ENCODE measurements around the gene CLIC5.

The CLIC5 gene

GRCh38 chr6:46025573-46025972 is 9.9 kb upstream of the CLIC5 start:
- in situ Hi-C loops (cut with MboI; ENCODE audit: low pct_unique_long_range_greater_than_20kb, low sequenced_read_pairs, unreplicated experiment), result no loop called here

GRCh38 chr6:46024124-46024769 is 8.6 kb upstream of the CLIC5 start:
- DNase-seq (ENCODE audit: low spot score), result no peak
- no peak for TF ChIP-seq CTCF (IDR thresholded peaks at IDR 0.05; ENCODE audit: extremely low read depth, insufficient read depth, missing control alignments)
- in situ Hi-C loops (cut with MboI; ENCODE audit: low pct_unique_long_range_greater_than_20kb, low sequenced_read_pairs, unreplicated experiment), result no loop called here

More at GRCh38 chr6:46025573-46025972, 9.9 kb upstream of the CLIC5 start:
- TF ChIP-seq CTCF (IDR thresholded peaks at IDR 0.05; ENCODE audit: extremely low read depth, insufficient read depth, missing control alignments), result no peak
- no peak for DNase-seq (ENCODE audit: low spot score)

- no peak for TF ChIP-seq CTCF (IDR thresholded peaks at IDR 0.05; ENCODE audit: extremely low read depth, insufficient read depth, missing control alignments)
- no peak for DNase-seq (ENCODE audit: low spot score)
- in situ Hi-C loops (cut with MboI; ENCODE audit: low pct_unique_long_range_greater_than_20kb, low sequenced_read_pairs, unreplicated experiment), result no loop called here
These were observed 7.7 kb upstream of the CLIC5 start for GRCh38 chr6:46023216-46023915.

- in situ Hi-C loops (cut with MboI; ENCODE audit: low pct_unique_long_range_greater_than_20kb, low sequenced_read_pairs, unreplicated experiment), result no loop called here
- TF ChIP-seq CTCF (IDR thresholded peaks at IDR 0.05; ENCODE audit: extremely low read depth, insufficient read depth, missing control alignments), result no peak
- DNase-seq (ENCODE audit: low spot score), result no peak
These were observed 6.7 kb upstream of the CLIC5 start for GRCh38 chr6:46022106-46022948.

GRCh38 chr6:46017726-46018125 is 2.1 kb upstream of the CLIC5 start:
- DNase-seq (ENCODE audit: low spot score), result no peak
- in situ Hi-C loops (cut with MboI; ENCODE audit: low pct_unique_long_range_greater_than_20kb, low sequenced_read_pairs, unreplicated experiment), result no loop called here
- TF ChIP-seq CTCF (IDR thresholded peaks at IDR 0.05; ENCODE audit: extremely low read depth, insufficient read depth, missing control alignments), result no peak

GRCh38 chr6:46016063-46016608 is 476 bp upstream of the CLIC5 start:
- in situ Hi-C loops (cut with MboI; ENCODE audit: low pct_unique_long_range_greater_than_20kb, low sequenced_read_pairs, unreplicated experiment), result no loop called here
- DNase-seq (ENCODE audit: low spot score), result no peak
- no peak for TF ChIP-seq CTCF (IDR thresholded peaks at IDR 0.05; ENCODE audit: extremely low read depth, insufficient read depth, missing control alignments)

Data from GM13977 (cell line).